Adrenal gland (tissue), 12 donors: ENCODE measurements around the gene GJB6. TPM values are rescaled to one million over a fixed set of nuclear protein-coding genes. Genes with fewer than 3 reads are reported as not detected.

ENCODE experiments used
- DNase-seq, 7 donors: peaks; one replicate each; pipeline ENCODE4 v3.0.0-alpha.2; 2019 to 2020
- H3K27ac ChIP-seq, 5 donors: fragments of 200-600 bp; sonication (generic) in 4 of 5; 1 replicate in 3 of 5; 2 replicates in 2 of 5; pipeline versions ENCODE4 v1.5.1 to v1.8.0; 2016 to 2020; ENCODE audit warnings: mild to moderate bottlenecking in 1 of 5
- H3K27me3 ChIP-seq: fragments of 200-600 bp; 2 replicates; pipeline ENCODE4 v1.8.0; 2021
- H3K36me3 ChIP-seq, 2 donors: fragments of 200-600 bp; replicated peaks in 1 of 2; 1 replicate in 1 of 2; 2 replicates in 1 of 2; pipeline versions ENCODE4 v1.5.1 to v1.8.0; 2018 to 2022
- H3K4me1 ChIP-seq, 2 donors: fragments of 200-600 bp; replicated peaks in 1 of 2; 1 replicate in 1 of 2; 2 replicates in 1 of 2; pipeline versions ENCODE4 v1.5.1 to v1.8.0; 2018 to 2021
- H3K4me3 ChIP-seq, 4 donors: fragments of 200-600 bp; sonication (generic) in 3 of 4; one replicate each; pipeline ENCODE4 v1.5.1; 2016 to 2018
- H3K9me3 ChIP-seq, 3 donors: fragments of 200-600 bp; sonication (generic) in 1 of 3; replicated peaks in 1 of 3; 1 replicate in 2 of 3; 2 replicates in 1 of 3; pipeline versions ENCODE4 v1.5.1 to v1.8.0; 2016 to 2021
- CTCF ChIP-seq, 6 experiments: fragments of 450-650 bp in 4 of 6; fragments of 200-600 bp in 2 of 6; sonication (generic) in 1 of 6; IDR thresholded peaks; 1 replicate in 5 of 6; 2 replicates in 1 of 6; pipeline versions ENCODE4 v1.5.1 to v1.8.0; 2016 to 2021; ENCODE audit warnings: antibody characterized with exemption in 6 of 6, mild to moderate bottlenecking in 2 of 6, moderate library complexity in 1 of 6
- POLR2A ChIP-seq, 2 donors: fragments of 450-650 bp; IDR thresholded peaks; one replicate each; pipeline ENCODE4 v1.6.1; 2017; ENCODE audit warnings: antibody characterized with exemption in 2 of 2, mild to moderate bottlenecking in 2 of 2, moderate library complexity in 1 of 2
- WGBS, 4 donors: extraction: QIAGEN DNeasy Blood & Tissue Kit in 2 of 4; methylation state at CpG; one replicate each; pipeline versions ENCODE4 v1.1.5 to v1.1.7; 2013 to 2017; 5-methylcytosine and 5-hydroxymethylcytosine counted together
- intact Hi-C, 2 donors: fragments of 100-400 bp; cut with DNase I; formaldehyde crosslinking; loops; one replicate each; pipeline versions ENCODE4 v1.14.1 to v1.15.0; 2022 to 2023
- polyA plus RNA-seq, 3 donors: library from polyadenylated mRNA; stranded (reverse); fragments of 200-250 nt in 2 of 3; fragments of 350-450 nt in 1 of 3; fragmentation: Illumina TruSeq in 1 of 3; extraction: RNeasy Lipid Tissue Mini Kit (QIAGEN cat#74804) in 1 of 3; gene quantifications; one replicate each; pipeline ENCODE4 v1.2.3, GENCODE V29; 2013 to 2014
- total RNA-seq, 9 donors: library from RNA; depleted of rRNA in 4 of 9; stranded (reverse); fragments of >200 nt in 4 of 9; fragments of 120-200 nt in 1 of 9; fragmentation: NEBNext Ultra II Directional in 1 of 9; extraction: Animal tissue kit (Norgen Biotek cat#: 25700) in 1 of 9; gene quantifications; one replicate each; pipeline versions ENCODE4 v1.1.0 to v1.2.4, GENCODE V29; 2013 to 2023
- donor health status: healthy with polysubstance abuse.
- donor health status: Bipolar disorder and iron deficiency.
- donor health status: DM: yes; HTN: yes; CAD: no.
- donor health status: DM: no; HTN: no; CAD: no.
- donor health status: DM: no; HTN: no; CAD: no.
- donor health status: DM: yes; HTN: yes; CAD: no.

The GJB6 gene
- total and polyA plus RNA-seq, 12 donors = 0.16 to 2.3 (median 0.17) TPM; not detected in 9

- Histone ChIP-seq H3K36me3 (no peaks in the 10 kb centered on the region), H3K27ac (no peak overlapping the region), H3K9me3 (peaks cover 0 to 5% (median 0%) of the 10 kb centered on the region in 3 donors), H3K4me1 (no peaks in the 10 kb centered on the region), H3K27me3 (peaks cover 19% of the 10 kb centered on the region), H3K4me3 (no peak overlapping the region)
- TF ChIP-seq POLR2A (IDR thresholded peaks at IDR 0.05) (no peak), CTCF (IDR thresholded peaks at IDR 0.05) (no peak)
- no peak for DNase-seq
- intact Hi-C loops = no loop called here
- 67 to 78% (median 73%) methylated on average over 16 of the region's 16 CpGs for WGBS, 4 donors
Observed at GRCh38 chr13:20206698-20207235, 25.4 kb downstream of the GJB6 start.

- Histone ChIP-seq H3K36me3 (no peaks in the 10 kb centered on the region), H3K27ac (no peak overlapping the region), H3K27me3 (peaks cover 19% of the 10 kb centered on the region), H3K9me3 (peaks cover 0 to 6% (median 0%) of the 10 kb centered on the region in 3 donors), H3K4me3 (no peak overlapping the region), H3K4me1 (no peaks in the 10 kb centered on the region)
- 53 to 73% (median 65%) methylated on average over 7 to 11 of the region's 11 CpGs for WGBS, 4 donors
- no peak for DNase-seq
- intact Hi-C loops = no loop called here
- TF ChIP-seq CTCF (IDR thresholded peaks at IDR 0.05) = no peak
- TF ChIP-seq POLR2A (IDR thresholded peaks at IDR 0.05) = no peak
Observed at GRCh38 chr13:20206065-20206697, 25.9 kb downstream of the GJB6 start.

- no peak for DNase-seq
- WGBS, 4 donors = 66 to 83% (median 74%) methylated on average over 1 of the region's 1 CpG
- intact Hi-C loops = loop anchor here in 1 of 2 donors (10.0 kb wide), 1 partner anchor 716 kb away; no protein-coding TSS in a partner anchor
- Histone ChIP-seq H3K9me3 (peaks cover 0 to 6% (median 0%) of the 10 kb centered on the region in 3 donors), H3K27ac (no peak overlapping the region), H3K27me3 (peaks cover 25% of the 10 kb centered on the region), H3K36me3 (no peaks in the 10 kb centered on the region), H3K4me1 (peaks cover 0 to 4% of the 10 kb centered on the region in 2 donors), H3K4me3 (no peak overlapping the region)
- TF ChIP-seq POLR2A (IDR thresholded peaks at IDR 0.05) (no peak), CTCF (IDR thresholded peaks at IDR 0.05) (no peak)
Observed at GRCh38 chr13:20198781-20199180, 33.3 kb downstream of the GJB6 start.

GRCh38 chr13:20197361-20197834 is 34.7 kb downstream of the GJB6 start:
- Histone ChIP-seq H3K4me1 (peaks cover 13 to 18% of the 10 kb centered on the region in 2 donors), H3K27me3 (peaks cover 31% of the 10 kb centered on the region), H3K9me3 (peaks cover 0 to 6% (median 0%) of the 10 kb centered on the region in 3 donors), H3K4me3 (no peak overlapping the region), H3K36me3 (no peaks in the 10 kb centered on the region), H3K27ac (no peak overlapping the region)
- WGBS, 4 donors = 5 to 10% (median 7%) methylated on average over 5 of the region's 5 CpGs
- TF ChIP-seq POLR2A (IDR thresholded peaks at IDR 0.05) = no peak
- TF ChIP-seq CTCF (IDR thresholded peaks at IDR 0.05) = peak; percentile 35 to 76 (median 57)
- intact Hi-C loops = loop anchor here in 1 of 2 donors (10.0 kb wide), 1 partner anchor 717 kb away; no protein-coding TSS in a partner anchor
- peak in 1 of 7 donors; percentile 36 for DNase-seq
